Spleen (tissue), 11 donors: ENCODE results near the gene GNAO1. TPM values are rescaled to one million over a fixed set of nuclear protein-coding genes. Genes with fewer than 3 reads are reported as not detected.

ENCODE experiments used
- DNase-seq: peaks from one replicate; pipeline ENCODE4 v3.0.0-alpha.2; 2020
- H3K27ac ChIP-seq, 8 donors: fragments of 200-600 bp; sonication (generic) in 7 of 8; 1 replicate in 4 of 8; 2 replicates in 4 of 8; pipeline versions ENCODE4 v1.5.0 to v1.8.0; 2016 to 2021; ENCODE audit warnings: inconsistent platforms in 4 of 8, mild to moderate bottlenecking in 4 of 8, moderate library complexity in 1 of 8
- H3K27me3 ChIP-seq, 7 donors: fragments of 200-600 bp; sonication (generic) in 6 of 7; replicated peaks in 1 of 7; 1 replicate in 4 of 7; 2 replicates in 3 of 7; pipeline versions ENCODE4 v1.5.0 to v1.8.0; 2016 to 2021; ENCODE audit warnings: inconsistent platforms in 3 of 7, mild to moderate bottlenecking in 1 of 7
- H3K36me3 ChIP-seq, 6 donors: fragments of 200-600 bp; sonication (generic) in 5 of 6; 1 replicate in 4 of 6; 2 replicates in 2 of 6; pipeline versions ENCODE4 v1.5.0 to v1.8.0; 2016 to 2021; ENCODE audit warnings: inconsistent platforms in 2 of 6
- H3K4me1 ChIP-seq, 6 donors: fragments of 200-600 bp; sonication (generic) in 5 of 6; 1 replicate in 3 of 6; 2 replicates in 3 of 6; pipeline versions ENCODE4 v1.5.0 to v1.8.0; 2016 to 2021; ENCODE audit warnings: inconsistent platforms in 3 of 6
- H3K4me3 ChIP-seq, 8 donors: fragments of 200-600 bp; sonication (generic) in 7 of 8; 1 replicate in 4 of 8; 2 replicates in 4 of 8; pipeline versions ENCODE4 v1.5.0 to v1.8.0; 2016 to 2021; ENCODE audit warnings: inconsistent platforms in 4 of 8, mild to moderate bottlenecking in 4 of 8, moderate library complexity in 2 of 8
- H3K9me3 ChIP-seq, 8 donors: fragments of 200-600 bp; sonication (generic) in 7 of 8; 1 replicate in 4 of 8; 2 replicates in 4 of 8; pipeline versions ENCODE4 v1.5.0 to v1.8.0; 2016 to 2021; ENCODE audit warnings: inconsistent platforms in 4 of 8
- CTCF ChIP-seq, 11 experiments: fragments of 200-600 bp in 7 of 11; fragments of 450-650 bp in 4 of 11; sonication (generic) in 4 of 11; IDR thresholded peaks in 8 of 11; conservative IDR thresholded peaks in 3 of 11; 1 replicate in 7 of 11; 2 replicates in 4 of 11; pipeline versions ENCODE4 v1.4.0 to v1.8.0; 2016 to 2021; ENCODE audit warnings: antibody characterized with exemption in 11 of 11, inconsistent platforms in 4 of 11, mild to moderate bottlenecking in 1 of 11
- POLR2A ChIP-seq, 3 donors: fragments of 450-650 bp; IDR thresholded peaks; one replicate each; pipeline ENCODE4 v1.5.1; 2017; ENCODE audit warnings: antibody characterized with exemption in 3 of 3, mild to moderate bottlenecking in 1 of 3
- POLR2AphosphoS5 ChIP-seq, 3 donors: sonication (generic); formaldehyde crosslinking; IDR thresholded peaks; one replicate each; pipeline ENCODE4 v1.5.1; 2017; ENCODE audit warnings: antibody characterized with exemption in 3 of 3
- WGBS, 5 donors: extraction: QIAGEN DNeasy Blood & Tissue Kit in 3 of 5; methylation state at CpG; one replicate each; pipeline versions ENCODE4 v1.1.5 to v1.1.7; 2013 to 2018; 5-methylcytosine and 5-hydroxymethylcytosine counted together
- intact Hi-C: fragments of 100-400 bp; cut with DNase I; formaldehyde crosslinking; loops from one replicate; pipeline ENCODE4 v1.15.0; 2023; ENCODE audit warnings: low total_unique reads
- polyA plus RNA-seq, 3 donors: library from polyadenylated mRNA; stranded (reverse); fragments of 200-250 nt; gene quantifications; one replicate each; pipeline ENCODE4 v1.2.1, GENCODE V29; 2013
- total RNA-seq, 7 donors: library from RNA; depleted of rRNA in 3 of 7; stranded (reverse); fragments of >200 nt in 3 of 7; fragmentation: NEBNext Ultra II Directional in 4 of 7; extraction: Animal tissue kit (Norgen Biotek cat#: 25700) in 4 of 7; gene quantifications; one replicate each; pipeline versions ENCODE4 v1.1.0 to v1.2.1, GENCODE V29; 2016 to 2021
- donor health status: healthy with polysubstance abuse.
- donor health status: DM: no; HTN: no; CAD: no; lungs with moderate emphysema.
- donor health status: DM: no; HTN: no; CAD: no.
- donor health status: Bipolar disorder and iron deficiency.
- donor health status: healthy.
- donor health status: DM: no; HTN: no; CAD: no.
- donor health status: DM: yes; HTN: yes; CAD: no.

The GNAO1 gene
- total and polyA plus RNA-seq, 10 donors: 0.32 to 7.9 (median 4.7) TPM

GRCh38 chr16:56262551-56263245 is 71.4 kb downstream of the GNAO1 start:
- peaks cover 0 to 25% (median 9%) of the 10 kb centered on the region in 6 donors for H3K4me1 ChIP-seq
- DNase-seq: no peak
- 56 to 69% (median 60%) methylated on average over 9 of the region's 9 CpGs for WGBS, 5 donors

GRCh38 chr16:56263711-56264608 is 72.7 kb downstream of the GNAO1 start:
- TF ChIP-seq CTCF (IDR thresholded peaks at IDR 0.05 in 8 of 11, conservative IDR thresholded peaks at IDR 0.05 in 3 of 11): no peak
- TF ChIP-seq POLR2A (IDR thresholded peaks at IDR 0.05): no peak
- no peak for TF ChIP-seq POLR2AphosphoS5 (IDR thresholded peaks at IDR 0.05)
- no peak for DNase-seq
- Histone ChIP-seq H3K4me3 (no peak overlapping the region), H3K36me3 (no peaks in the 10 kb centered on the region), H3K4me1 (peaks cover 0 to 25% (median 9%) of the 10 kb centered on the region in 6 donors), H3K27ac (peak overlapping the region in 5 of 8 donors; percentile 70 to 91 (median 80)), H3K9me3 (no peaks in the 10 kb centered on the region), H3K27me3 (no peaks in the 10 kb centered on the region)
- intact Hi-C loops: no loop called here
- WGBS, 5 donors: 64 to 84% (median 71%) methylated on average over 7 to 11 of the region's 11 CpGs

More at GRCh38 chr16:56262551-56263245, 71.4 kb downstream of the GNAO1 start:
- intact Hi-C loops: no loop called here
- Histone ChIP-seq H3K9me3 (no peaks in the 10 kb centered on the region), H3K27me3 (no peaks in the 10 kb centered on the region), H3K27ac (peak overlapping the region; percentile 26 to 91 (median 74)), H3K36me3 (no peaks in the 10 kb centered on the region), H3K4me3 (no peak overlapping the region)
- TF ChIP-seq POLR2AphosphoS5 (IDR thresholded peaks at IDR 0.05): no peak
- TF ChIP-seq CTCF (IDR thresholded peaks at IDR 0.05 in 8 of 11, conservative IDR thresholded peaks at IDR 0.05 in 3 of 11): no peak
- no peak for TF ChIP-seq POLR2A (IDR thresholded peaks at IDR 0.05)

GRCh38 chr16:56264609-56264972 is 73.3 kb downstream of the GNAO1 start:
- Histone ChIP-seq H3K4me1 (peaks cover 0 to 25% (median 9%) of the 10 kb centered on the region in 6 donors), H3K27me3 (no peaks in the 10 kb centered on the region)
- no peak for DNase-seq

More at GRCh38 chr16:56264609-56264972, 73.3 kb downstream of the GNAO1 start:
- Histone ChIP-seq H3K4me3 (no peak overlapping the region), H3K9me3 (no peaks in the 10 kb centered on the region), H3K36me3 (no peaks in the 10 kb centered on the region), H3K27ac (peak overlapping the region in 4 of 8 donors; percentile 79 to 91 (median 80))
- intact Hi-C loops: no loop called here
- 91 to 99% (median 94%) methylated on average over 2 of the region's 2 CpGs for WGBS, 5 donors
- TF ChIP-seq POLR2A (IDR thresholded peaks at IDR 0.05) (no peak), POLR2AphosphoS5 (IDR thresholded peaks at IDR 0.05) (no peak), CTCF (IDR thresholded peaks at IDR 0.05 in 8 of 11, conservative IDR thresholded peaks at IDR 0.05 in 3 of 11) (no peak)
